Mesenteric fat pad (tissue), 1 donor: ENCODE measurements around the gene RASA1. TPM values are rescaled to one million over a fixed set of nuclear protein-coding genes. Genes with fewer than 3 reads are reported as not detected.
"Not testable (repeated sequence)": the region's sequence is repeated elsewhere in the genome, so short reads cannot be mapped to it uniquely, and the experiment has no call there.

ENCODE experiments used
- DNase-seq: peaks from one replicate; pipeline ENCODE4 v3.0.0-alpha.2; 2020; ENCODE audit warnings: low spot score
- long read RNA-seq: library from polyadenylated mRNA; unstranded; transcript quantifications from one replicate; pipeline ENCODE4 v2.0.0, GENCODE V29; 2020
- total RNA-seq: library from RNA; stranded (reverse); fragmentation: NEBNext Ultra II Directional; extraction: Animal tissue kit (Norgen Biotek cat#: 25700); gene quantifications from one replicate; pipeline ENCODE4 v1.2.1, GENCODE V29; 2021
- donor health status: DM: yes; HTN: yes; CAD: no.

Gene RASA1
- total RNA-seq, result 23.5 TPM
- long read RNA-seq, partial matches to known transcripts, result 3 of 14 reads
- long read RNA-seq, other reads (novel, unspliced or antisense), result 11 of 14 reads

DNA sequence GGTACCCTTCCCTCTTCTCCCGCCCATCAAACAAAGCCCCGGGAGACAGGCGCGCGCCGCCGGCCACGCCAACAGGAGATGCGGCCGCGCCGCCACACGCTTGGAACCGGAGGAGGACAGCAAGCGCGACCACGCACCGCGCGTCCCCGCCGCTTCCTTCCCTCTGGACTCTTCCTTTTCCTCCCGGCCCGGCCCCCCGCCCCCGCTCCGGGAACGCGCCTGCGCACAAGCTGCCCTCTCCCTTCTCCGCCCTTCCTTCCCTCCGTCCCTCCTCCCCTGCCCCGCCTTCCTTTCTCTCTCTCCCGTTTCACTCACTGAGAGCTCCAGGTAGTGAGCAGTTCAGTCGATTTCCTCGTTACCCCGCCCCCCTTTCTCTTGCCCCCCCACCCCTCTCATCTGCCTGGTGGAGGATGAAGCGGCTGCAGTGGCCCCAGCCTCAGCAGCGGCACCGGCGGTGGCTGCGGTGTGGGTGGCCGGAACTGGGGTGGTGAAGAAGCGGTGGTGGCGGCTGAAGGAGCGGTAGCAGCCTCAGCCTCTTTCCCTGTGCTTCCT lies at the start of gene RASA1:
RASA1 (plus strand) TSS at position 310 of the 552 bp plus-strand sequence. CDS start 569 bp downstream, outside the sequence.
- DNase-seq, result peak; percentile 99

DNA sequence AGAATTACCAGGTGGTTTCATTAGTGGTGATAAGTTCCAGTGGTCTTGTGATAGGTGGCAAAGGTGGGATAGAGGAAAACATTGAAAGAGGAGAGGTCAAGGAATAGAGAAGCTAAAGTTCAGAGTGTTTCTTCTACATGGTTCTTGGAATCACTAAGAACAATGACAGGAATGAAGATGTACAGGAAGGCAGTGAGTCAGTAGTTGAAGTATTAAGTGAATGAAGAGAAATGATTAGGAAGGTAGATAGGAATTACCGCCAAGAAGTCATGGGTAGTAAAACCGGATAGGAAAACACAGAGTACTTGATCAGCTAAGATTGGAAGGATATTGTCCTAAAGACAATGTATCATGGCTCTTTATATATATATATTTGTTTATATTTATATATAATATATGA lies 37.9 kb upstream of the RASA1 start:
- DNase-seq, result no peak

DNA sequence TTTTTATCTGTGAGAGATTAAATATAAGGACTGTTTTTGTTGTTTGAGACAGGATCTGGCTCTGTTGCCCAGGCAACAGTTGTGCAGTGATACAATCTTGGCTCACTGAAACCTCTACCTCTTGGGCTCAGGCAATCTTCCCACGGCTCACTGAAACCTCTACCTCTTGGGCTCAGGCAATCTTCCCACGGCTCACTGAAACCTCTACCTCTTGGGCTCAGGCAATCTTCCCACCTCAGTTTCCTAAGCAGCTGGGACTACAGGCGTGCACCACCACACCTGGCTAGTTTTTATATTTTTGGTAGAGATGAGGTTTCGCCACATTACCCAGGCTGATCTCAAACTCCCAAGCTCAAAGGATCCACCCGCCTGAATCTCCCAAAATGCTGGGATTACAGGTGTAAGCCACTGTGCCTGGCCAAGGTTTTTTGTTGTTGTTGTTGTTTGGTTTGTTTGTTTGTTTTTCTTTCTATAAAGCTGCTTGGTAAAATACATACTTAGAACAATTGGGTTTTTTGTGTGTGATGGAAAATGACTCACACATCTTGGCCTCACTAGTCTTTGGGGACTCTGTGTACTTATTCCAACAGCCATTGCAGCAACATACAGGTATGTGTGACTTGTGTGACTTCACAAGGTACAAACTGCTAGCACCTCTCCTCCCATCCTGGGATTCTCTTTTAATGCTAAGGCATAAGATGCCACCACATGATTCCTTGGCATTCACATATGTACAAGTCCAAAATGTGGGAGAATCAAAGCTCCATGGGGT lies 36.5 kb upstream of the RASA1 start:
- DNase-seq, result no peak

DNA sequence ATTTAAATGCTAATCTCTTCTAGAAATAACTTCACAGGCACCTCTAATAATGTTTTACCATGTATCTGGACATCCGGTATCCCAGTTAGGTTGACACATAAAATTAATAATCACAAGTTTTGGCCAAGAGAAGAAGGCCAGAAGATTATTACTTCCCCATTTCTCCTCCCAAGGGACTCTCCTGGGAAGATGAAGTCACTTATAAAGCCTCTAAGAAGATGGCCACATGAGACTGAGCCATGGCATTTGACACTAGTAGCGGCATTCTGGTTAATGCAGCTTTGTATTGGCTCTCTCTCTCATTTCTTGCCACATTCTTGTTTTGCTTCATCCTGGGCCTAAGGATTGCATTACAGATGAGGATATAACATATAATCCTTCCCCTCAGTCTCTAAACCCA lies 34.5 kb upstream of the RASA1 start:
- no peak for DNase-seq

DNA sequence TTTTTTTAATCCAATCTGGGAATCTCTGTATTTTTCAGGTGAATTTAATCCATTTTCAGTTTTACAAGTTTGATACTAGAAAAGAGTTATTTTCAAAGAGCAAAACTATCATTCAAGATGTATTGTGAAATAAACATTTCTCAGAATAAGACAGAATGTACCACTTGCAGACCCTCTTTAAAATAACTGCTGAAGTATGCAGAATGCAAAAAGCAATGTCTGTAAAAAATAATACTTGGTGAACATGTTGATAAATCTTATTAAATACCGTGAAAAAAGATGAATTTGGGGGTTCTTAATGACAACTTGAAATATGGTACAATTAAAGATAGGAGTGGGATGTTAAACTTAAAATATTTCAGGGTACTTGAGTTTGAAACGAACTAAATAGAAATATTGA lies 26.1 kb upstream of the RASA1 start:
- no peak for DNase-seq

DNA sequence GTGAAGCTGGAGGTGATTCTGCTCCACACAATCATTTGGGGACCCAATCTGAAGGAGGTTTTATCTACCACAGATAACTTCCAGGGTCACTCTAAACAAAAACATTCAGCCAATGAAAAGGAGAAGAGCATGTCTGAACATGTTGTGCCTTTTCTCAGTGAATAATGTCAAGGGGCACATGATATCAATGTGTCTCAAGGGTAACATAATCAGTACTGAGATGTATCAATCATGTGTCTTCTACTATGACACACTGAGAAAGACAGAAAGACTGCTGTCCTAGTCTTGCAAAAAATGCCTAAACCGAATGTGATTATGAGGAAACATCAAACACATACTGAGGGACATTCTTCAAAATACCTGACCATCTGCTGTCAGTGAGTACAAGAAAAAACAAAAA lies 25.4 kb upstream of the RASA1 start:
- no peak for DNase-seq

DNA sequence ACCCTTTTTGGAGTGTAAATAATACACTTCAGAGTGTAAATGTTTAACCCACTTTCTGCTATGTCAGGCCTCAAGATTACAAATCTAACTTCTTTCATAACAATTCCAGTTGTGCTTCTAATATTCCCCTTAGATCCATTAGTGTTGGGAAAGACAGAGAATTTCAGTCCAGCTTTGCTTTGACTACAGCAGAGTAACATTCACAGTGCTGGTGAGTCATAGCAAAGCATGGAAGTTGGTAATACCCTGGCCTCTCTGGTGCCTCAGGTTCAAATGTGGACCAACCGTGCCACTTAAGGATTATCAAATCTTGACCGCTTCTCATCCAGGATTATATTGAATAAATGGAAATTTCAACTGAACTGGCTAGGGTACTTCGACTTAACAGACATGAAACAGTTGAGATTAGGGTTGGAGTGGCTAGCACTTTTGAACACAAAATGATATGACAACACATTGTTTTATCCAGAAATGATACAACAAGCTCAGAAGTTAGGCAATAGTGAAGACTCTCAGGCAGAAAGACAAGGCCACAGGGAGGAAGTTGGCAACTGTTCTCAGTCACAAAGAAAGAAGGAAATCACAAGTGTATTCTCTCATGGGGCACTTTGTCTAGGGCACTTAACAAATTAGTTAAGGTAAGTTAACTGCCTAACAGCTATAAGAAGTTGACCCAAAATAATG lies 24.4 kb upstream of the RASA1 start:
- DNase-seq, result no peak

DNA sequence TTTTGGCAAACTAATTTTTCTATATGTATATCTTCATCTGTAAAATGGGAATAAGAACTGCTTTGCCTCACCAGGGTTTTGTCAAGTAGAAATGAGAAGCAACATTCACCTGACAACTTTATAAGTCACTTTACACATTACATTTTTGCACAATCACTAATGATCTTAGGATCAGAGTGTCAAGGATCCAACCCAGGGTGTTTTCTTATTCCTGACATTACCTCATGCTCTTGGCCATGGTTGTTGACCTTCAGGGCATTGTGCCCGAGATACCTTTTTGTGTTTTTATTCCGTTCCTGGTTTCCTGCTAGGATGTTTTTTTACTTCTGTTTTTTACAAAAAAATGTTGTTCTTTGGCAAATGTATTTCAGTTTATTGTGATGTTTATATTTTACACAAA lies 22.2 kb upstream of the RASA1 start:
- DNase-seq, result no peak

DNA sequence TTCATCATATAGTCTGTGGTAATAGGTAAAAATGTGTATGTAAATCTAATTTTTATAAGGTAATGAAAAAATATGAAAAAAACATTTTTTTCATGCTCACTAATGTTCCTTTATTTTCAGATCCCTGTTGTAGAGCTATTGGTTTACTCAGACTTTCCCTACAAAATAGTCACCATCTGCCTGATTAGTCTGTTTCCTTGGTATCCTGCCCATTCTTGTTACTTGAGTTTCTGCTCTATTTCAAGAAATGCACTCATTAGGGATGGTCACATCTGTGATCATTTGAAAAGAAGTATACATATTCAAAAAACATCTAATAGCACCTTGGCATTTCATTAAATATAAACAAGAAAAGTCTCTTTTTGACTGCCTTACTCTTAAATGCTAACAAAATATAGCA lies 21.6 kb upstream of the RASA1 start:
- DNase-seq, result no peak

DNA sequence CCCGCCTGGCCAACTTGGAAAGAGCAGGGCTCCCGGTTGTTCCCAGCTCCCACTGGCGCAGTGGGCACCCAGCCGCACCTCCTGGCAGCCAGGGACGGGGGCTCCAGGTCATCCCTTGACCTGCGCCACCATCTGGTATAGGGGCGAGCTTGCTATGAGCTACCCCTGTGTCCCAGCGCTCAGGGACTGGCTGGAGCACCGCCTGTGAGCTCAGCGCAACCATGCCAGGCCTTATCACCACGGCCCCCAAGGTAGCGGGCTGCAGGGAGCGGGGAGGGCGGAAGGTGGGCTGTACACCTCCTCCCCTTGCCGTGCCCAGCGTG lies 15.4 kb upstream of the RASA1 start:
- DNase-seq, result no peak

DNA sequence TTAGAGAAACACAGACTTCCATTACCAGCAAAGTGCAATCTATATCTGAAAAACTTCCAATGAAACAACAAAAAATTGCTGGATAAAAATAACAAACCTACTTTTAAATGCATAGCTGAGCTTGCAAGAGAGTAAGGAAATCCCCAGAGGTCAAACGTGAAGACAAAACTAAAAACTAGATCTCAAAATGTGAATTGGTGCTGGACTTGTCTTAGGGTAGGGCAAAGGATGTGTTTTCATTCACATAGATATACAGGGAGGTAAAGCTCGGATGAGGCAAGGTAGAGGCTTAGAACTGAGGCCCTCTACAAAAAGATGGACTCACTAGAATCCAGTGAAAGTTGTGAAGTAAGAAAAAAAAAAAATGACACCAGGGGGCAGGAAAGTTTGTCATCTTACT lies 13.6 kb upstream of the RASA1 start:
- no peak for DNase-seq

DNA sequence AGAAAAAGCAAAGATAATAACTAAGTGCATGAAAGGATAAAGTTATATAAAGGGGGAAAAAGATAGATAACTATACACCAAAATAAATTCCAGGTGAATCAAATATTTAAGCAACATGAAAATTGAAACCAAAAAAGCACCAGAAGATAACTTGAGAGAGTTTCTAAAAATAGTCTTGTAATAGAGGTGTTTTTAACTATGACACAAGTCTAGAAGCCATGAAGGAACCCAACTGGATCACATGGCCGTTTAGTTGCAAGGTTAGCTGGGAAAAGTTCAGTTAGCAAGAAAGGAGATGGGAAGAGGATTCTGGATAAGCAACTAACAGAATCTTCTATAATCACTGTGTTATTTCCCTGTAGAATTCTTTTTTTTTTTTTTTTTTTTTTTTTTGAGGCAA lies 9.2 kb upstream of the RASA1 start:
- no peak for DNase-seq

DNA sequence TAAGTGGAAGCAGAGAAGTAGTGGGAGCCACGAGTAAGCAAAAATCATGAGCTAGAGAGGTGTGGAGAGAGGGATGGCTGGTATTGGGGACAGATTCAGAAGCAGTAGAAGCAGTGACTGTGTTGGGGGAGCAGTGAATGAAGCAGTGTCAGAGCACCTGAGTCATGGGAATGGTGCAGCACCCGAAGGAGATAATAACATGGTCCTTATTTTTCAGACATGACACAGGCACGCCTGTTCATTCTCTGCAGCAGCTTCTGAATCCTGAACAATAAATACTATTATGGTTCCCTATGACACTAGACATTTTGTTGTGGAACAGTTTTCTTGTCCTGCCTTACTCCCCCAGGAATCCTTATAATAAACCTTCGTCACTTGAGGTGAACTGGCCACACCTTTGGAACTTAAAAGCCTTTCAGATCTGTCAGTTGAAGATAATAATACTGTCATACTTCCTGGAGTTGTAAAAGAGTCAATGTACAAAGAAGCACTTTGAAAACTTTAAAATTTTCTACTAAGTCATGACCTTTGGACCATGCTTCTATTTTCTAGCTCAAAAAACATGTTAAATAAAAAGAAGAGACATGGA lies 7.0 kb upstream of the RASA1 start:
- no peak for DNase-seq

DNA sequence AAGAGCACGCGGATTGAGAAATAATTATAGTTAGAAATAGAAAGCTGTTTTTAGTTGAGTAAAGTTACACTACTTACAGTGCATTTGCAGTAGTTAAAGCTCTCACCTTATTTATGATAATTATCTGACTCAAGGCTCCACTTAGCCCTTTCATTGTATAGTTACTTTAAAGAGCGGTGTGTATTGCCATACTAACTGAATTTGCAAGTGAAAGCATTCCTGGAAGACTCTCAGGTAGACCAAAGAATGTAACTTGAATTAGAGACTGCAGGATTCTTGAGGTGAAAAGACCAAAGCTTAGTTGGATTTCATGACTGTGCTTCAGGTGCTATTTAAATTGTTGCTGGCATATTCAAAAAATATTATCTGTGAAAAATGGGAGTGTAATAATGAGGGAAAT lies 4.2 kb upstream of the RASA1 start:
- DNase-seq, result no peak

DNA sequence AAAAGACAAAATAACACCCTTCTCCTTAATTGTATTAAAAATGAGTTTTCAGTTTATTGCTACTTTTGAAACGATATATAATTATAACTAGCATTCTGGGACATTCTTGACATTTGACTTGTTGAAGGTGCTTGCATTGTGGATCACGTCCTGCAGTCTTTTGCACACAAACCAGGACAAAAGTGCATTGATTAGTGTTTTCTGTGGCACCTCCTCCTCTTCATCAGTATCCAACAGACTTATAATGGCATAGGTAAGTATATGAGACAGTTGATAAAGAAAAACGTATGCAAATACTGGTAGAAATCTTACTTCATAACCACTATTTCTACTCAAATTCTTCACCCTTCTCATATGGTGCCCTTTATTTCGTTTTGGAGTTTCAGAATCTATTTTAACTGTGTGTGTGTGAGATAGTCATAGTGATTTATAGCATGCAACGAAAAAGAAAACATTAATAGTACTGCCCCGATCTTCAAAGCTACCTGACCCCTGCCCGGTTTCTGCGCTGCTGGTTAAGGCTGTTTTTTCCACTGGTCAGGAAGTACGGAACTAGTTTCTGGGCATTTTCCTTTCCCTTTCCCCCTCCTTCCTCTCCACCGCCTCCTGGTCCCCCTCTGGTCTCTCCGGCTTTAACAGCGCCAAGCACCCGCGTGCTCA lies 639 bp upstream of the RASA1 start:
- peak; percentile 74 for DNase-seq

DNA sequence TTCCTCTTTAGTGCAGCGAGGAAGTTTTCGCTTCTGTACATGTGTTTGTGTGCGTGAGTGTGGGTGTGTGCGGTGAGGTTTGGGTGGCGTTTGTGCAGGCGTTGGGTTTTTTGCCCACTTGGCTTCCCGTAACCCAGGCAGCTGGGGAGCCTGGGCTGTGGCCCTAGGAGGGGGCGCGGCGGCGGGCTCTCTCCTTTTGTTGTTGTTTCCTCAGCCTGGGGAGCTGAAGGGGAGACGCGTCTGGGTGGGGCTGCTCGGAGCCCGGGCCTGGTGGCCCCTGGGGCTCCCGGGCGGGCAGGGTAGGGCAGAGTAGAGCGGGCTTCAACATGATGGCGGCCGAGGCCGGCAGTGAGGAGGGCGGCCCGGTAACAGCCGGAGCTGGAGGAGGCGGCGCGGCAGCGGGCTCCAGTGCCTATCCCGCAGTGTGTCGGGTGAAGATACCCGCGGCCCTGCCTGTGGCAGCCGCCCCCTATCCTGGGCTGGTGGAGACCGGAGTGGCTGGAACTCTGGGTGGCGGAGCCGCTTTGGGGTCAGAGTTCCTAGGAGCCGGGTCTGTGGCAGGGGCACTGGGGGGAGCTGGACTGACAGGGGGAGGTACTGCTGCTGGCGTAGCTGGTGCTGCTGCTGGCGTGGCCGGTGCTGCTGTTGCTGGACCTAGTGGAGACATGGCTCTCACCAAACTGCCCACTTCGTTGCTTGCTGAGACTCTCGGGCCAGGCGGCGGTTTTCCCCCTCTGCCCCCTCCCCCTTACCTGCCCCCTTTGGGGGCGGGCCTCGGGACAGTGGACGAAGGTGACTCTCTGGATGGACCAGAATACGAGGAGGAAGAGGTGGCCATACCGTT lies 665 bp downstream of the RASA1 start:
- peak; percentile 91 for DNase-seq

DNA sequence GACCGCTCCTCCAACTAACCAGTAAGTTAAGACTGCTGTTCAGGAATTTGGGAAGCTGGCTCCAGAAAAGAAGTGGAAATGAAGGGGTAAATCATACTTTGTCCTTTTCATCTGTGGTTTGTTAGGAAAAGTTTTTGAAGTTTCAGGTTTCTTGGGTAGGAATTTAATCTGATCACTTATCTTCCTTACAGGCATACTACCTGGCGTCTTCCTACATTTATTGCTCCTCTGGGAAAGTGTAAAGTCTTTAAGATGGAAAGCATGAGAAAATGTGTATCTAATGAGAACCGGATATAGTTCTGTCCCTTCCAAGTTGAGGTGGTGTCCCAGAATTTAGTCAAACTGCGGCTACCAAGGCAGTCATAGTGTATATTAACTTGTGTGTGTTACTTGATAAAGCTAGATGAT lies 1.3 kb downstream of the RASA1 start:
- DNase-seq, result no peak

DNA sequence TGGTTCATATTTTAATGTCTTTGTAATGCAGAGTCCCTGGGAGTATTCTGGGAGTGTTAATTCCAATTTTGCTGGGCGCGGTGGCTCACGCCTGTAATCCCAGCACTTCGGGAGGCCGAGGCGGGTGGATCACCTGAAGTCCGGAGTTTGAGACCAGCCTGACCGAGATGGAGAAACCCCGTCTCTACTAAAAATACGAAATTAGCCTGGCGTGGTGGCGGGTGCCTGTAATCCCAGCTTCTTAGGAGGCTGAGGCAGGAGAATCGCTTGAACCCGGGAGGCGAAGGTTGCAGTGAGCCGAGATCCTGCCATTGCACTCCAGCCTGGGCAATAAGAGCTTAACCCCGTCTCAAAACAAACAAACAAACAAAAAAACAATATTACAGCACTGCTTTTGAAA lies 3.2 kb downstream of the RASA1 start:
- not testable (repeated sequence) for DNase-seq

DNA sequence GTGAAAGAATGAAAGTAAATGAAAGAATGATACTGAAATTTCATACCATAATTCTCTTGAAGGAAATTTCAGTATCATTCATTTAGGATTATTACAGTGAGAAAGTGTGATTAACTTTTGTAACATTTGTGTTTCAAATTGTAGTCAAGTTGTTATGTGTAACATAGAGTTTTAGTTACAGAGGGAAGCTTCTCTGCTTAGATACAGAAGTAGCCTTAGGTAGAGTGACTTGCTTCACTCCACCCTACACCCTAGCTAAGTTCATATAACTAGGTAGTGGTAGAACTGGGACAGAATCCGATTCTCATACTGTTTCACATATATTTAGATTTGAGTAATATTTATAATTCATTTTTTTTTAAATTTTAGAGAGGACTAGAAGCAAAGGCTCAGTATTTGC lies 9.0 kb downstream of the RASA1 start:
- no peak for DNase-seq

DNA sequence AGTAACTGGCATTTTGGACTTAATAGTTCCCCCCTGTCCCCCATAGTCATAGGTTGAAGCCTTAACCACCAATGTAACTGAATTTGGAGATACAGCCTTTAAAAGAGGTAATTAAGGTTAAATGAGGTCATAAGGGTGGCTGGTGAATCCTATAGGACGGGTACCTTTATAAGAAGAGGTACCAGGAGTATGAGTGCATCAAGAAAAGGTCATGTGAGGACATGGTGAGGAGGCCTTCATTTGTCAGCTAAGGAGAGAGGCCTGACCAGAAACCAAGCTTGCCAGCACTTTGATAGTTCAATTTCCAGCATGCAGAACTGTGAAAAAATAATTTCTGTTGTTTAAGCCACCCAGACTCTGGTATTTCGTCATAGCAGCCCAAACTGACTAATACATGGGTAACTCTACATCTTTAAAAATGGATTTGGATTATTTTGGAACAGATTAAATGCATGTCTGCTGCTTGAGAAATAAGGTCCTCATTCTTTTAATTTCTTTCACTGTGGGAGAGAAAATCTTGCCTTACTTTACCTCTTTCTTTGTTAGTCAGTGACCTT lies 9.7 kb downstream of the RASA1 start:
- DNase-seq, result no peak
